ENCODE data around the gene SNX22. TPM values are rescaled to one million over a fixed set of nuclear protein-coding genes. Genes with fewer than 3 reads are reported as not detected.

SNX22 gene
- total and polyA plus RNA-seq, 2 experiments from 2014 or later = 7.5 to 7.7 TPM

- Histone ChIP-seq H3K9me2 (replicated peaks; ENCODE audit: insufficient read depth) (no peaks in the 10 kb centered on the region), H3K36me3 (replicated peaks; ENCODE audit: insufficient read depth, low read depth) (no peaks in the 10 kb centered on the region), H3K4me2 (peak overlapping the region; percentile 99), H4K20me1 (ENCODE audit: insufficient read depth, poor library complexity, severe bottlenecking) (peaks cover 23% of the 10 kb centered on the region), H3K4me3 (no peak overlapping the region), H3K27me3 (peaks cover 14% of the 10 kb centered on the region), H2AFZ (no peak overlapping the region), H3K4me1 (ENCODE audit: insufficient read depth) (peaks cover 21% of the 10 kb centered on the region), H3K9me3 (ENCODE audit: low read depth) (no peaks in the 10 kb centered on the region), H3K79me2 (no peaks in the 10 kb centered on the region), H3K27ac (peak overlapping the region; percentile 42)
- WGBS (ENCODE audit: low lambda C conversion rate, missing lambda C conversion rate) = 27% methylated on average over 12 of the region's 12 CpGs
- TF ChIP-seq EZH2 (IDR thresholded peaks at IDR 0.05; ENCODE audit: borderline replicate concordance) (no peak), CTCF (IDR thresholded peaks at IDR 0.05; ENCODE audit: poor library complexity) (peak; percentile 97)
- peak; percentile 94 for DNase-seq (ENCODE audit: low spot score)
Observed at GRCh38 chr15:64153480-64154367, 2.2 kb downstream of the SNX22 start.

- no peak for DNase-seq (ENCODE audit: low spot score)
- Histone ChIP-seq H3K4me3 (no peak overlapping the region), H3K4me1 (ENCODE audit: insufficient read depth) (peaks cover 26% of the 10 kb centered on the region), H3K9me3 (ENCODE audit: low read depth) (no peaks in the 10 kb centered on the region), H3K9me2 (replicated peaks; ENCODE audit: insufficient read depth) (no peaks in the 10 kb centered on the region), H3K36me3 (replicated peaks; ENCODE audit: insufficient read depth, low read depth) (no peaks in the 10 kb centered on the region), H3K79me2 (peaks cover 16% of the 10 kb centered on the region), H2AFZ (no peak overlapping the region), H3K27me3 (peaks cover 14% of the 10 kb centered on the region), H3K4me2 (no peak overlapping the region), H3K27ac (no peak overlapping the region), H4K20me1 (ENCODE audit: insufficient read depth, poor library complexity, severe bottlenecking) (peaks cover 41% of the 10 kb centered on the region)
- no peak for TF ChIP-seq EZH2phosphoT487 (IDR thresholded peaks at IDR 0.05; ENCODE audit: low read depth, severe bottlenecking, unreplicated experiment)
- TF ChIP-seq CTCF (IDR thresholded peaks at IDR 0.05; ENCODE audit: poor library complexity) = no peak
- no peak for TF ChIP-seq EZH2 (IDR thresholded peaks at IDR 0.05; ENCODE audit: borderline replicate concordance)
- 97% methylated on average over 15 of the region's 15 CpGs for WGBS (ENCODE audit: low lambda C conversion rate, missing lambda C conversion rate)
Observed at GRCh38 chr15:64155802-64156651, 4.5 kb downstream of the SNX22 start.

DNA sequence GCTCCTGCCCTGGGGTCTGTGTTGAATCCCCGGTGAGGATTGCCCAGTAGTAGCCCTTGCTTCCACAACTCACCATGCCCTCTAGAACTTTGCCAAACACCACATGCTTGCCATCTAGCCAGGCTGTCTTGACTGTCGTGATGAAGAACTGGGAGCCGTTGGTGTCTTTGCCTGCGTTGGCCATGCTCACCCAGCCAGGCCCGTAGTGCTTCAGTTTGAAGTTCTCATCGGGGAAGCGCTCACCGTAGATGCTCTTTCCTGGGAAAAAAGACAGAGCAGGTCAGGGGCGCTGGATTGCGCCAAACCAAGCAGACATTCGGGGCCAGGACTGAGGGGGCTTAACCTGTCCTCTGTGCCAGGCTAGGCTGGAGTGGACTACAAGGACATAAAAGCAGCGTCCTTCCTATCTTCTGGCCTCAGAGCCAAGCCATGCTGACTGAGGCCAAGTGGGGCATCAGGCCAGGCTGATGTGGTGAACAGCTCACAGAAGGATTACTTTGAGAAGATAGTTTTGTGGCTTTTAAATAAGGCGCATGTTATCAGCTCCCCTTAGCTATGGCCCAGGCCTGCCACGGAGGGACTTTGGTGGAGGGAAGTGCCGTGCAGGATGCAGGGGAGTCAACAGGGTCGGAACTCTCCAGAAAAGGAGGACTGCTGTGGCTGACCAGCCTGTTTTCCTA, 5.3 kb downstream of the SNX22 start:
- 90% methylated on average over 16 of the region's 16 CpGs for WGBS (ENCODE audit: low lambda C conversion rate, missing lambda C conversion rate)
- Histone ChIP-seq H3K4me2 (no peak overlapping the region), H4K20me1 (ENCODE audit: insufficient read depth, poor library complexity, severe bottlenecking) (peaks cover 47% of the 10 kb centered on the region), H3K36me3 (replicated peaks; ENCODE audit: insufficient read depth, low read depth) (no peaks in the 10 kb centered on the region), H3K27me3 (peaks cover 12% of the 10 kb centered on the region), H3K27ac (no peak overlapping the region), H2AFZ (no peak overlapping the region), H3K9me3 (ENCODE audit: low read depth) (no peaks in the 10 kb centered on the region), H3K79me2 (peaks cover 24% of the 10 kb centered on the region), H3K4me1 (ENCODE audit: insufficient read depth) (peaks cover 29% of the 10 kb centered on the region), H3K9me2 (replicated peaks; ENCODE audit: insufficient read depth) (no peaks in the 10 kb centered on the region), H3K4me3 (no peak overlapping the region)
- TF ChIP-seq EZH2 (IDR thresholded peaks at IDR 0.05; ENCODE audit: borderline replicate concordance) (no peak), EZH2phosphoT487 (IDR thresholded peaks at IDR 0.05; ENCODE audit: low read depth, severe bottlenecking, unreplicated experiment) (no peak), CTCF (IDR thresholded peaks at IDR 0.05; ENCODE audit: poor library complexity) (no peak)
- no peak for DNase-seq (ENCODE audit: low spot score)
